ENCODE data around the gene SURF6. TPM values are rescaled to one million over a fixed set of nuclear protein-coding genes. Genes with fewer than 3 reads are reported as not detected.
"Not testable (repeated sequence)": the region's sequence is repeated elsewhere in the genome, so short reads cannot be mapped to it uniquely, and the experiment has no call there.

SURF6 gene
- total RNA-seq, 1 experiment from 2014 or later: 42.0 TPM

DNA sequence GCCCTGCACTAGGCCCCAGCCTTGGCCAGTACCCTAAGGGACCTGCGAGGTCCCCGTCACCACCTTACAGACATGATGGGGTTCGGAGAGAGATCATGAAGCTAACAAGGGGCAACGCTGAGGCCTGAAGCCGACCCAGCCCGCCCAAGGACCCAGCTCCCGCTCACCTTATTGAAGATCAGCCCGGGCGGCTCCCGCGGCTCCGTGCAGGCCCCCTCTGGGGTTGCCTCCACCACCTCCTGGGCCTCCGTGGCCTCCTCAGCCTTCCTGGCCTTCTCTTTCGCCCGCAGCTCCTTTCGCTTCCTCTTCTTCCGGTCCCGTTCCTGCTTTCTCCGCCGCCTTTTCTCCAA, 3.6 kb downstream of the SURF6 start:
- H3K27me3 ChIP-seq (ENCODE audit: control insufficient read depth, insufficient read depth, low read length): no peaks in the 10 kb centered on the region
- no peak for DNase-seq
- peaks cover 22% of the 10 kb centered on the region for H3K36me3 ChIP-seq (replicated peaks; ENCODE audit: control insufficient read depth, insufficient read depth, low read length)

DNA sequence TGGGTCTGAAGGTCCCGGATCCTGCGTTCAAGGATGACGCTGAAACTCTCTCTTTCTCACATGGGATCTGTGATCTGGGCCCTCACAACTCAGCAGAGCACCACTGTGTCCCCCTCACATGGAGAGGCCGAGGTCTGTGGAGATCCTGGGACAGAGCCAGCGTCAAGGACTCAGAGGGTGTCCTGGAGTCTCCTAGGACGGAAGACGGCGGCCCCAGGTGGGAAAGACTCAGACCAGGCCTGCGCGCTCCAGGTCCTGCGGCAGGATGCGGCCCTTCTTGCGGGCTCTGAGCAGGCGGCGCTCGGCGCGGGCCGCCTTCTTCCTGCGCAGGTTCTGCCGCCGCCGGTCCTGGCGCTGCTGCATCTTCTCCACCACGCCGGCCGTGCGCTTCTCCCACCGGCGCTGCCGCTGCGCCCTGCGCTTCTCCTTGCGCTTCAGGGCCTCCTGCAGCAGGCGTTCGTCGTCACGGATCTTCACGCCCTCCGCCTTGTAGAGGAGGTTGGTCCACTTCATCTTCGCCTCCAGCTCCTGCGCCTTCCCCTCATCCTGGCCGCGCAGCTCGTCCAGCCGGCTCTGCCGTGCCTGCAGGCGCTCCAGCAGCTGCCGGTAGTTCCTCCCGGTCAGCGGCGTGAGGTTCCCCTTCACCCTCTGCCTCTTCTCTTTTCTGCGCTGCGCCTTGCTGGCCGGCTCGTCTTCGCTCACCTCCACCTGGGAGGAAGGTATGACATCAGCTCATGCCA, 4.2 kb downstream of the SURF6 start:
- H3K27me3 ChIP-seq (ENCODE audit: control insufficient read depth, insufficient read depth, low read length): no peaks in the 10 kb centered on the region
- DNase-seq: no peak
- H3K36me3 ChIP-seq (replicated peaks; ENCODE audit: control insufficient read depth, insufficient read depth, low read length): peaks cover 22% of the 10 kb centered on the region
- no peak overlapping the region for H3K4me3 ChIP-seq (ENCODE audit: insufficient read depth, low read depth, low read length)

More for the DNA sequence above, 3.6 kb downstream of the SURF6 start:
- no peak overlapping the region for H3K4me3 ChIP-seq (ENCODE audit: insufficient read depth, low read depth, low read length)

DNA sequence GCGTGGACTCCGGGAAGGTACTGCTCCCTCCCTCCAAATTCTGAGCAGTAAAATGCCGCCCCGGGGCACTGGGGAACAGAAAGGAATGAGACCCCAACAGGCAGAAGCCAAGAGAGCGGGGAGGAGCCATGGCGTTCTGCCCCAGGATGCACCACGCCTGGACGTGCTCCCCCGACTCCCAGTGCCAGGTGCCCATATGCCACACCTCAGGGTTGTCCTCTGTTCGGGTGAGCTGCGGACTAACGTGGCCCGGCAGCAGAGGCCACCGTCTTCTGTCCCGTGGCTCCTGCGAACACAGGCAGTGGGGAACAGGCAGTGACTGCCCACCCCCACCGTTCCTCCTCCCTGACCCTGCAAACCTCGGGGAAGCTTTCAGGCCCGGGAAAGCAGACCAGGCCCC, 4.8 kb downstream of the SURF6 start:
- Histone ChIP-seq H3K4me3 (ENCODE audit: insufficient read depth, low read depth, low read length) (no peak overlapping the region), H3K36me3 (replicated peaks; ENCODE audit: control insufficient read depth, insufficient read depth, low read length) (peaks cover 22% of the 10 kb centered on the region), H3K27me3 (ENCODE audit: control insufficient read depth, insufficient read depth, low read length) (no peaks in the 10 kb centered on the region)
- no peak for DNase-seq

DNA sequence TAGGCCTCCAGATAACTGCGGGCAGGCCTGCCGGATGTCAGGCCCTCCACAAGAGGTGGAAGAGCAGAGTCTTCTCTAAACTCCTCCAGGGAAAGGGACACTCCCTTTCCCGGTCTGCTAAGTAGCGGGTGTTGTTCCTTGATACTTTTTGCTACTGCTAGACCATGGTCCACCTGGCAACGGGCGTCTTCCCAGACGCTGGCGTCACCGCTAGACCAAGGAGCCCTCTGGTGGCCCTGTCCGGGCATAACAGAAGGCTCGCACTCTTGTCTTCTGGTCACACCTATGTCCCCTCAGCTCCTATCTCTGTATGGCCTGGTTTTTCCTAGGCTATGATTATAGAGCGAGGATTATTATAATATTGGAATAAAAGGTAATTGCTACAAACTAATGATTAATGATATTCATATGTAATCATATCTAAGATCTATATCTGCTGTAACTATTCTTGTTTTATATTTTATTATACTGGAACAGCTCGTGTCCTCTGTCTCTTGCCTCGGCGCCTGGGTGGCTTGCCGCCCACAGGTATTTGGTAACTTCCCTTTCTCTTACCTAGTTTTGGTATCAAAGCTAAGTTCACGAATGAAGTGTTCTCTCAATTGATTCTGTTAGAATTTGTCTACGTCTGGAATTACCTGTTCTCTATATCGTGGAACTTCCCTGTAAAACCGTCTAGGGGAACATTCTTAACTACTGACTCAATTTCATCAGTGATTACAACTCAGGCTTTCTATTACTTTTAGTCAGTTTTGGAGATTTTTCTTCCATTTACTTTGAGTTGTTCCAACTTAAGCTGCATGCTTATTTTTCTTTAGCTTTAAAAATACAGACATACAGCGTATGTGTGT, 6.5 kb downstream of the SURF6 start:
- not testable (repeated sequence) for DNase-seq; H3K4me3 ChIP-seq (ENCODE audit: insufficient read depth, low read depth, low read length); H3K27me3 ChIP-seq (ENCODE audit: control insufficient read depth, insufficient read depth, low read length)
- H3K36me3 ChIP-seq (replicated peaks; ENCODE audit: control insufficient read depth, insufficient read depth, low read length): peaks cover 22% of the 10 kb centered on the region

DNA sequence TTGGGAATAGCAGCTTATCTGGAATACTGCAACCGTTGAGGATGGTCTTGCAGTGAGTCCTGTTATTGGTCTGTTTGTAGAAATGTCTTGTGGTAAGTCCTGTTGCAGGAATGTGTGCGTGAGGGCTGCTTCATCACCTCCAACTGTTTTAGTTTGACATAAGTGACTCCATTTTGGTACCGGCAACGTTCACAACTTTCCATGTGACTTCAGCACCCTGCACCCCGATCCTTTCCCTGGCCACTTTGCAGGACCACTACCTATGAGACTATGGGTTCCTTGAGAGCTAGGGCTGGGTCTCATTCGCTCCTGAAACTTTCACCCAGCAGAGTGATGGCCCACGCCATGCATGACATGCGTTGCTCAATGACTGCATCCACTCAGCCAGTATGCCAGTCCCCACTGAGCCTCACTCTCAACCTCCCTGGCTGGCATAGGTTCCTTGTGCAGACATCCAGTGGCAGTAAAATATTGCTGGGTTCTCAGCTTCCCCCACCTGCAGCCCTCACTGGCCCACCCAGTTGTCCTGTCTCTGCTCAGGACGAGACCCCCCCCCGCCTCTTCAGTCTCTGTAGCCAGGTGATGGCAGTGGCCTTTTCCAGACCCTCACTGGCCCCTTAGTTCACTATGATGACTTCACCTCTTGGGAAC, 8.0 kb downstream of the SURF6 start:
- no peak for DNase-seq
- no peak overlapping the region for H3K4me3 ChIP-seq (ENCODE audit: insufficient read depth, low read depth, low read length)
- H3K27me3 ChIP-seq (ENCODE audit: control insufficient read depth, insufficient read depth, low read length): no peaks in the 10 kb centered on the region
- H3K36me3 ChIP-seq (replicated peaks; ENCODE audit: control insufficient read depth, insufficient read depth, low read length): peaks cover 9% of the 10 kb centered on the region

DNA sequence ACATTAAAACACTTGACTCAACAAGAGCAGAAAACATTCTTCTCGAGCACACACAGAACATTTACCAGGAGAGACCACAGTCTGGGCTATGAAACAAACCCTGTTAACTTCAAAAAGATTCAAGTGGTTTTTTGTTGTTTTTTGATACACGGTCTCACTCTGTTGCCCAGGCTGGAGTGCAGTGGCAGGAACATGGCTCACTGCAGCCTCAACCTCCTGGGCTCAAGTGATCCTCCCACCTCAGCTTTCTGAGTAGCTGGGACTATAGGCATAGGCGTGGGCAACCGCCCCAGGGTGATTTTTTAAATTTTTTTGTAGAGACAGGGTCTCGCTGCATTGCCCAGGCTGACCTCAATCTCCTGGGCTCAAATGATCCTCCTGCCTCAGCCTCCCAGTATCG, 9.0 kb downstream of the SURF6 start:
- H3K27me3 ChIP-seq (ENCODE audit: control insufficient read depth, insufficient read depth, low read length); DNase-seq; H3K36me3 ChIP-seq (replicated peaks; ENCODE audit: control insufficient read depth, insufficient read depth, low read length): not testable (repeated sequence)

DNA sequence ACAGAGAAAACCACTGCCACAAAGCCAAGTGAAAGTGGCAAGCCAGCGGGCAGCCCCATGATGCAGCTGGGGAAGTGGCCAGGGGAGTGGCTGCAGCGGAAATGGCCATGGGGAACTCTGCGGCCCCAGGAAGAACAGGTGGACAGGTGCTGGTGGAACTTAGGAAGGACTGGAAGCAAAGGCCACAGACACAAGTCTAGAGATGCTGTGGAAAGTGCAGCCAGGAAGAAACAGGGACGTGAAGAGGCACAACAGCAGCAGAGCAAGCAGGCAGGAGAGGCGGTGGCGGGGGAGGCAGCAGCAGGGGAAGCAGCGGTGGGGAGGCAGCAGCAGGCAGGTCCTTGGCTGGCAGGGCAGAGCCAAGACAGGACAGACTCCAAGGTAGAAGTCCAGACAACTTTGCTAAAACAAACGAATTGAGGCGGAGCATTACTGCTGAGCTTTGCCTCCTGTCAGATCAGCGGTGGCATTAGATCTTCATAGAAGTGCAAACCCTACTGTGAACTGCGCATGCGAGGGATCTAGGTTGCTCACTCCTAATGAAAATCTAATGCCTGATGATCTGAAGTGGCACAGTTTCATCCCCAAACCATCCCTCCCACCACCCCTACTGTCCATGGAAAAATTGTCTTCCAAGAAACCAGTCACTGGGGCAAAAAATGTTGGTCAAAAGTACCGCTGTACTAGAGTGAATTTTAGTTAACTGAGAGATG, 11.8 kb downstream of the SURF6 start:
- DNase-seq: no peak
- no peak overlapping the region for H3K4me3 ChIP-seq (ENCODE audit: insufficient read depth, low read depth, low read length)
- H3K27me3 ChIP-seq (ENCODE audit: control insufficient read depth, insufficient read depth, low read length): no peaks in the 10 kb centered on the region

More for the DNA sequence above, 9.0 kb downstream of the SURF6 start:
- not testable (repeated sequence) for H3K4me3 ChIP-seq (ENCODE audit: insufficient read depth, low read depth, low read length)

DNA sequence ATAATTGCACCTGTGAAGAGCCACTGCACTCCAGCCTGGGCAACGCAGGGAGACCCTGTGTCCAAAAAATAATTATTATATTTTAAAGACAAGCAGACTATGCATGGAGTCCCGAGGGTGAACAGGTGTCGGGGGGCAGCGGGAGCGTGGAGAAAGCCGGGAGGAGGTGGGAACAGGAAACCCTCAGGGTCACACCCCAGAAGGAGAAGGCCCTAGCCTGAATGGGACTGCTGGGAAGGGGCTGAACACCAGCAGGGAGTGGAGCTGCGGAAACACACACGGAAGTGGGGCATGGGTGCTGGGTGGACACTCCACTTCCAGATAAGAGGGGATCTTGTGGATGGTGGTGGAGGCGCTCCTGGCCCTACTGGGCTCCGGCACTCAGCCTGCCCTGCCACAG, 12.8 kb downstream of the SURF6 start:
- Histone ChIP-seq H3K27me3 (ENCODE audit: control insufficient read depth, insufficient read depth, low read length) (no peaks in the 10 kb centered on the region), H3K36me3 (replicated peaks; ENCODE audit: control insufficient read depth, insufficient read depth, low read length) (no peaks in the 10 kb centered on the region), H3K4me3 (ENCODE audit: insufficient read depth, low read depth, low read length) (no peak overlapping the region)
- DNase-seq: no peak

More for the DNA sequence above, 11.8 kb downstream of the SURF6 start:
- no peaks in the 10 kb centered on the region for H3K36me3 ChIP-seq (replicated peaks; ENCODE audit: control insufficient read depth, insufficient read depth, low read length)

DNA sequence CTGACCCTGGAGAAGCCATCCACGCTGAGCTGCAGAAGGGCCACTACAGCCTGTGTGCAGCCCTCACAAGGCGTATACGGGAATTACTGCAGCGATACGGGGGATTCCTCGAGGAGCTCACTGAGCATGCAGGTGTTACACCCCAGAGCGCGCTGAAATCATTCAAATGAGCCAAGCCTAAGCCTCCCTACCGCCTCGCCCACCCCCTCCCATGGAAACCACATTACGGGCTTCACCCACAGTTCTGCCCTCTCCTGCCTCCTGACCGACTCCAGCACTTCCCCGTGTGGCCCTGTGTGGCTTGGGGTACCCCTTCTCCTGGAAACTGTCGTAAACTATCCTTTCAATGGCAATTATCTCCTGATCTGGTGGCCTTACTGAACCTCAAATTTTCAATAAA, 13.3 kb downstream of the SURF6 start:
- Histone ChIP-seq H3K27me3 (ENCODE audit: control insufficient read depth, insufficient read depth, low read length) (no peaks in the 10 kb centered on the region), H3K36me3 (replicated peaks; ENCODE audit: control insufficient read depth, insufficient read depth, low read length) (no peaks in the 10 kb centered on the region), H3K4me3 (ENCODE audit: insufficient read depth, low read depth, low read length) (no peak overlapping the region)
- peak; percentile 32 for DNase-seq

DNA sequence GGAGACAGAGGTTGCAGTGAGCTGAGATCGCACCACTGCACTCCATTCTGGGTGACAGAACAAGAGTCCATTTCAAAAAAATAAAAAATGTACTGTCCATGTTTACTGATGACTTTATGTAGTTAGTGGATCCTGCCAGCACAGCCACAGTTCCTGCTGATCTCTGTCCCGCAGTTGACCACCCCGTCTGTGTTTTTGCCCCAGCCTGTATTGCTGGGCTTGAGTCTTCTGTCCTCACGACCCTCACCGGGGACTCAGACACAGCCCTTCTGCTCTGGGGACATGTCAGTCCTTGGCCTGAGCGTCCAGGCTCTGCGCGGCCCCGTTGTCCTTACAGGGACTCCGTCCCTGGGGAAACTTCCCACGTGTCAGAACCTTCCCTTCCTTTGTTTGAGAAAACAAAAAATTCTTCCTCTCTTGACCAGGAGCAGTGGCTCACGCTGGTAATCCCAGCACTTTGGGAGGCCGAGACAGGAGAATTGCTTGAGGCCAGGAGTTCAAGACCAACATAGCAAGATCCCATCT, 14.5 kb downstream of the SURF6 start:
- DNase-seq: peak; percentile 14
- H3K27me3 ChIP-seq (ENCODE audit: control insufficient read depth, insufficient read depth, low read length): no peaks in the 10 kb centered on the region
- H3K4me3 ChIP-seq (ENCODE audit: insufficient read depth, low read depth, low read length): no peak overlapping the region
- no peaks in the 10 kb centered on the region for H3K36me3 ChIP-seq (replicated peaks; ENCODE audit: control insufficient read depth, insufficient read depth, low read length)

DNA sequence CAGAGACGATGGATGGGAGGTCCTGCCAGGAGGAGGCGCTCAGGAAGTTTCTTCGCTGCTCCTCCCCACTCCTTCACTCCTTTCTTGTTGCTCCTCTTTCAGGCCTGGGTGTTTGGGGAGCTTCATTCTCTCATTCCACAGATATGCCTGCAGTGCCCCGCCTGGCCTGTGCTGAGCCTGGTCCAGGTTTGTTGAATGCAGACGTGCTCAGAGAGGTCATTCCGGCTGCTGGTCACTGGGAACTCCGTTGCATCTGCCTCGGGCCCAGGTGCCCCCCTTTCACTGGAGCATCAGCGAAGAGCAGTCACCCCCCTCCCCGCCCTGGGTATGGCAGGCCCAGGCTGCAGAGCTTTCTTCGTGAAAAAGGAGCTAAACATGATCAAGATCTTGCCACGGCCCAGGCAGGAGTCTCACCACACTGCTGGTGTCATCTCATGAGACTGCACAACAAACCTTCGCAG, 15.5 kb downstream of the SURF6 start:
- H3K4me3 ChIP-seq (ENCODE audit: insufficient read depth, low read depth, low read length): no peak overlapping the region
- H3K36me3 ChIP-seq (replicated peaks; ENCODE audit: control insufficient read depth, insufficient read depth, low read length): no peaks in the 10 kb centered on the region
- peak; percentile 78 for DNase-seq
- H3K27me3 ChIP-seq (ENCODE audit: control insufficient read depth, insufficient read depth, low read length): no peaks in the 10 kb centered on the region

DNA sequence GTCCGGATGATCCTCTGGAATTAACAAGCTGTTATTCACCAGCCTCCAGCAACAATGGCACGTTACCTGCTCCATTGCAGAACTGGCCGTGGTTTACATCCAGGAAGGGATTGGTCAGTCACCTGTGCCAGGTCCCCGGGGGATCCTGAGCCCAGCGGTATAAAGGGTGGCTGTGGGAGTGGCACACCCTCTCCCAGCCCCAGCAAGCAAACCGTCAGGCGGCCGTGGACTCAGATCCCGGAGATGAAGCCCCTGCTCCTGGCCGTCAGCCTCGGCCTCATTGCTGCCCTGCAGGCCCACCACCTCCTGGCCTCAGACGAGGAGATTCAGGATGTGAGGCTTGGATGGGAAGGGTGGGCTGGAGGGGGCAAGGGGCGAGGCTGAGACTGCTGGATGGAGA, 18.4 kb downstream of the SURF6 start:
- not testable (repeated sequence) for DNase-seq; H3K4me3 ChIP-seq (ENCODE audit: insufficient read depth, low read depth, low read length); H3K27me3 ChIP-seq (ENCODE audit: control insufficient read depth, insufficient read depth, low read length); H3K36me3 ChIP-seq (replicated peaks; ENCODE audit: control insufficient read depth, insufficient read depth, low read length)

DNA sequence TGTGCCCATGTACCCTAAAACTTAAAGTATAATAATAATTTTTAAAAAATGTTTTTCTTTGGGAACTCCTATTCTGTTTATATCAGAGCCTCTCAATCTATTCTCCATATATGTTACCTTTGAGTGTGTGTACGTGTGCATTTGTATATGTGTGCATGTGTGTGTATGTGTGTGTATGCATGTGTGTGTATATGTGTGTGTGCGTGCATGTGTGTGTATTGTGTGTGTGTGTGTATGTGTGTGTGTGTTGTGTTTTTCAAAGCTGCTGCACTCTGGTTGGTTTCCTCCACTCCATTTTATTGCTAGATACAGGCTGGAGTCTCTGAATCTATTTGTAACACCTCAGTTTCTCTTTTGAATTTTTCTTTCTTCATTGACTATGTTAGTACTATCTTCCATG, 20.0 kb downstream of the SURF6 start:
- Histone ChIP-seq H3K36me3 (replicated peaks; ENCODE audit: control insufficient read depth, insufficient read depth, low read length) (no peaks in the 10 kb centered on the region), H3K27me3 (ENCODE audit: control insufficient read depth, insufficient read depth, low read length) (no peaks in the 10 kb centered on the region), H3K4me3 (ENCODE audit: insufficient read depth, low read depth, low read length) (no peak overlapping the region)
- no peak for DNase-seq

DNA sequence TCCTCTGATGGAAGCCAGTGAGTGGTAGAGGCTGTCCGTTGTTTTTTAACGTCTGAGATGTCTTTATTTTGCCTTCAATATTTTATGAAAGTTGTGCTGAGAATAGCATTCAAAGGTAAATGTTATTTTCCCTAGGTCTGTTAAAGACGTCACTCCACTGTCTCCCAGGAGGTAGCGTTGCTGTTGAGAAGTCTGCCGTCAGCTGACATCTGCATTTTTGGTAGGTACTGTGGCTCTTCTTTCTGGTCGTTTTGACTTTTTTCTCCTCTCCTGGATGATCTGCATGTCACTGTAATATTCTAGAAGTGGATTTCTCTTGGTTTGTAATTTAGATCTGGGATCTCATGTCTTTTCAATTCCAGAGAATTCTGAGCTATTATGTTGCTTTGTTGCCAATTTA, 26.4 kb downstream of the SURF6 start:
- no peaks in the 10 kb centered on the region for H3K36me3 ChIP-seq (replicated peaks; ENCODE audit: control insufficient read depth, insufficient read depth, low read length)
- no peak overlapping the region for H3K4me3 ChIP-seq (ENCODE audit: insufficient read depth, low read depth, low read length)
- no peak for DNase-seq
- H3K27me3 ChIP-seq (ENCODE audit: control insufficient read depth, insufficient read depth, low read length): no peaks in the 10 kb centered on the region

Measured in H7 (cell line).